GM20431 (cell line): Measurements from ENCODE around the gene TAPT1.

Source experiments
- in situ Hi-C: fragments of 300-500 bp; cut with MseI, MboI; formaldehyde crosslinking; loops from one replicate; pipeline ENCODE4 v1.15.0; 2020; ENCODE audit warnings: low sequenced_read_pairs; ENCODE audit not compliant: unreplicated experiment

The TAPT1 gene

GRCh38 chr4:16118090-16118489 is 108.2 kb downstream of the TAPT1 start:
- in situ Hi-C loops: no loop called here

- in situ Hi-C loops: no loop called here
Measured at GRCh38 chr4:16117164-16117563, 109.1 kb downstream of the TAPT1 start.

- in situ Hi-C loops: no loop called here
Measured at GRCh38 chr4:16116493-16116990, 109.7 kb downstream of the TAPT1 start.

- in situ Hi-C loops: no loop called here
Measured at GRCh38 chr4:16116019-16116418, 110.3 kb downstream of the TAPT1 start.

- in situ Hi-C loops: no loop called here
Measured at GRCh38 chr4:16114546-16114945, 111.7 kb downstream of the TAPT1 start.

GRCh38 chr4:16113741-16114140 is 112.5 kb downstream of the TAPT1 start:
- in situ Hi-C loops: no loop called here

GRCh38 chr4:16111533-16111932 is 114.7 kb downstream of the TAPT1 start:
- in situ Hi-C loops: no loop called here

- in situ Hi-C loops: no loop called here
Measured at GRCh38 chr4:16110661-16111290, 115.5 kb downstream of the TAPT1 start.
